OCI-LY7 (cell line): ENCODE measurements around the gene SLC9A9. TPM values are rescaled to one million over a fixed set of nuclear protein-coding genes. Genes with fewer than 3 reads are reported as not detected.
A peak's percentile ranks its signal among the peaks of the same experiment; 100 is the strongest.

Experiments used
- BruUV-seq: library from RNA; stranded (reverse); fragments of 400-500 nt; replicated peaks from 2 replicates; lab custom pipeline; 2021; lab: Mats Ljungman, UMichigan
- CTCF ChIA-PET: fragments of 300-600 bp; sonication (Branson Sonifier 250); formaldehyde crosslinking; loops from one replicate; lab custom pipeline; 2022; ENCODE audit warnings: antibody characterized with exemption; ENCODE audit not compliant: unreplicated experiment; lab: Charles Lee
- POLR2A ChIA-PET: fragments of 300-600 bp; sonication (Branson Sonifier 250); formaldehyde crosslinking; loops from one replicate; lab custom pipeline; 2022; ENCODE audit warnings: antibody characterized with exemption; lab: Charles Lee
- DNase-seq: peaks from one replicate; pipeline ENCODE4 v3.0.0-alpha.2; 2015; ENCODE audit warnings: low spot score
- H2AFZ ChIP-seq: fragments of 200-600 bp; sonication (generic), shearing (Covaris generic); 2 replicates; pipeline ENCODE4 v1.6.1; 2014; ENCODE audit warnings: mild to moderate bottlenecking, antibody characterized with exemption, low read length, moderate library complexity
- H3K27ac ChIP-seq: fragments of 200-600 bp; sonication (generic); 2 replicates; pipeline ENCODE4 v1.5.1; 2014; ENCODE audit warnings: mixed run types, low read depth, mild to moderate bottlenecking, moderate library complexity, low read length, inconsistent platforms; ENCODE audit not compliant: poor library complexity, severe bottlenecking
- H3K36me3 ChIP-seq: fragments of 200-600 bp; sonication (generic); 2 replicates; pipeline ENCODE4 v1.6.1; 2014; ENCODE audit warnings: mild to moderate bottlenecking, antibody characterized with exemption, low read length, moderate library complexity, mixed read lengths; ENCODE audit not compliant: insufficient read depth
- H3K4me1 ChIP-seq: fragments of 200-600 bp; sonication (generic); 2 replicates; pipeline ENCODE4 v1.5.1; 2014; ENCODE audit warnings: mild to moderate bottlenecking, low read length; ENCODE audit not compliant: insufficient read depth, poor library complexity, severe bottlenecking
- H3K4me2 ChIP-seq: fragments of 200-600 bp; sonication (generic); 2 replicates; pipeline ENCODE4 v1.6.1; 2014; ENCODE audit warnings: mild to moderate bottlenecking, low read length
- H3K4me3 ChIP-seq: fragments of 200-600 bp; sonication (generic); 2 replicates; pipeline ENCODE4 v1.5.1; 2014; ENCODE audit warnings: mild to moderate bottlenecking, low read depth, low read length; ENCODE audit not compliant: poor library complexity, severe bottlenecking
- H3K79me2 ChIP-seq: fragments of 200-600 bp; sonication (generic); 2 replicates; pipeline ENCODE4 v1.6.1; 2016; ENCODE audit warnings: low read depth, mild to moderate bottlenecking, low read length, moderate library complexity, mixed read lengths; ENCODE audit not compliant: insufficient read depth
- H3K9me2 ChIP-seq: fragments of 200-600 bp; sonication (generic); 2 replicates; pipeline ENCODE4 v1.6.1; 2016; ENCODE audit warnings: mild to moderate bottlenecking, low read length, mixed read lengths; ENCODE audit not compliant: insufficient read depth
- H3K9me3 ChIP-seq: fragments of 200-600 bp; sonication (generic); 2 replicates; pipeline ENCODE4 v1.6.1; 2014; ENCODE audit warnings: mild to moderate bottlenecking, mixed run types, low read length, mixed read lengths
- H4K20me1 ChIP-seq: fragments of 200-600 bp; sonication (generic); 2 replicates; pipeline ENCODE4 v1.6.1; 2014; ENCODE audit warnings: mild to moderate bottlenecking, antibody characterized with exemption, low read length, moderate library complexity, mixed read lengths; ENCODE audit not compliant: insufficient read depth
- EZH2phosphoT487 ChIP-seq: fragments of 200-600 bp; sonication (generic); IDR thresholded peaks from 2 replicates; pipeline ENCODE4 v1.6.1; 2018; ENCODE audit warnings: low read depth, borderline replicate concordance, mild to moderate bottlenecking, mixed run types, antibody characterized with exemption, low read length, moderate library complexity, mixed read lengths
- intact Hi-C: fragments of 100-400 bp; cut with micrococcal nuclease; formaldehyde crosslinking; loops from one replicate; pipeline ENCODE4 v1.10.0; 2022; ENCODE audit not compliant: unreplicated experiment
- total RNA-seq, 2 experiments: library from RNA; depleted of rRNA in 1 of 2; stranded (reverse); fragments of >200 nt in 1 of 2; shearing (Covaris generic) in 1 of 2; gene quantifications; 2 replicates each; pipeline ENCODE4 v1.2.3, GENCODE V29; 2014 to 2022
- TF ChIP-seq, protein P1 (sequence below): fragments of 200-600 bp; sonication (generic); conservative IDR thresholded peaks from 2 replicates; pipeline ENCODE4 v1.5.1; 2014; ENCODE audit warnings: mild to moderate bottlenecking, antibody characterized with exemption, low read length, moderate library complexity, mixed read lengths

SLC9A9 gene
- total RNA-seq, 2 experiments from 2014 or later = 9.3 to 14.8 TPM

DNA sequence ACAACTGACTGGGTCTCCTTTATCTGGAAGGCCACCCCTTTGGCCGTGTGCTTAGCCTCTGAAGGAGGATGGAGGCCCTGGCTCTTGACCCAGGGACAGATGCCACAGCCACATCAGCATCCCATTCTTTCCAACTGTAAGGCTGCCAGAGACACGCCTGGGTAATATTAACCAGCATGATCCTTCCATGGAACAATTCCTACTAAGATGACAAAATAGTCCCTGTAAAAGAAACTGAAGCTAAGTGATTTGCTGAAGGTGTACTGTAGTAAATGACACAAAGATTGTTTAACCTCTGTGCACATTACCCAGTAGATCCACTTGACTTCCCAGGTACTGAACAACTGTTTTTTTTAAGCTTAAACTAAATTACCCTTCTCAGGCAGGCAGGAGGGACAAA, 352.7 kb downstream of the SLC9A9 start:
- CTCF ChIA-PET = no interaction called here
- intact Hi-C loops = no loop called here
- no peaks in the 10 kb centered on the region for H4K20me1 ChIP-seq
- no peak overlapping the region for H3K4me2 ChIP-seq
- H2AFZ ChIP-seq = no peak overlapping the region
- no peaks in the 10 kb centered on the region for H3K9me3 ChIP-seq
- TF ChIP-seq, protein P1, sequence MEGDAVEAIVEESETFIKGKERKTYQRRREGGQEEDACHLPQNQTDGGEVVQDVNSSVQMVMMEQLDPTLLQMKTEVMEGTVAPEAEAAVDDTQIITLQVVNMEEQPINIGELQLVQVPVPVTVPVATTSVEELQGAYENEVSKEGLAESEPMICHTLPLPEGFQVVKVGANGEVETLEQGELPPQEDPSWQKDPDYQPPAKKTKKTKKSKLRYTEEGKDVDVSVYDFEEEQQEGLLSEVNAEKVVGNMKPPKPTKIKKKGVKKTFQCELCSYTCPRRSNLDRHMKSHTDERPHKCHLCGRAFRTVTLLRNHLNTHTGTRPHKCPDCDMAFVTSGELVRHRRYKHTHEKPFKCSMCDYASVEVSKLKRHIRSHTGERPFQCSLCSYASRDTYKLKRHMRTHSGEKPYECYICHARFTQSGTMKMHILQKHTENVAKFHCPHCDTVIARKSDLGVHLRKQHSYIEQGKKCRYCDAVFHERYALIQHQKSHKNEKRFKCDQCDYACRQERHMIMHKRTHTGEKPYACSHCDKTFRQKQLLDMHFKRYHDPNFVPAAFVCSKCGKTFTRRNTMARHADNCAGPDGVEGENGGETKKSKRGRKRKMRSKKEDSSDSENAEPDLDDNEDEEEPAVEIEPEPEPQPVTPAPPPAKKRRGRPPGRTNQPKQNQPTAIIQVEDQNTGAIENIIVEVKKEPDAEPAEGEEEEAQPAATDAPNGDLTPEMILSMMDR = no peak
- TF ChIP-seq EZH2phosphoT487 = no peak
- no peaks in the 10 kb centered on the region for H3K36me3 ChIP-seq
- DNase-seq = no peak
- POLR2A ChIA-PET = interaction anchor here (1.0 kb wide), 1 partner anchor 14 kb away, joined by 3 read pairs; no protein-coding TSS in a partner anchor
- BruUV-seq = no TSS peak
- no peak overlapping the region for H3K4me3 ChIP-seq
- H3K9me2 ChIP-seq = no peaks in the 10 kb centered on the region
- H3K4me1 ChIP-seq = no peaks in the 10 kb centered on the region
- H3K79me2 ChIP-seq = no peaks in the 10 kb centered on the region
- no peak overlapping the region for H3K27ac ChIP-seq

DNA sequence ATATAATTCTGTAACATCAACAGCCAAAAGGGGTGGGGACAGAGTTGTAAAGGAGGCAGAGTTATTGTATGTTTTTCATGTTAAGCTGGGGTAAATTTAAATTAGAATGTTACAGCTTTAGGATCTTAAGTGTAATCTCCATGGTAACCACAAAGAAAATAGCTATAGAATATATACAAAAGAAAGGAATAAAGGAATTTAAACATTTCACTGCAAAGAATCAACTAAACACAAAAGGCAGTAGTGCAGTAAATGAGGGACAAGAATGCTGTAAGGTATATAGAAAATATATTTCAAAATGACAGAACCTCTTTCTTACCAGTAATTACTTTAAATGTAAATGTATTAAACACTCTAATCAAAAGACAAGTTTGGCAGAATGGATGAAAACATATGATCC, 361.7 kb downstream of the SLC9A9 start:
- H3K4me3 ChIP-seq = no peak overlapping the region
- no TSS peak for BruUV-seq
- H3K9me2 ChIP-seq = no peaks in the 10 kb centered on the region
- H3K79me2 ChIP-seq = no peaks in the 10 kb centered on the region
- H2AFZ ChIP-seq = no peak overlapping the region
- POLR2A ChIA-PET = interaction anchor here (0.8 kb wide), 1 partner anchor 19 kb away, joined by 4 read pairs; no protein-coding TSS in a partner anchor
- H3K36me3 ChIP-seq = no peaks in the 10 kb centered on the region
- no peak for DNase-seq
- H3K4me1 ChIP-seq = no peaks in the 10 kb centered on the region
- no peaks in the 10 kb centered on the region for H4K20me1 ChIP-seq
- CTCF ChIA-PET = no interaction called here
- intact Hi-C loops = no loop called here
- TF ChIP-seq EZH2phosphoT487 = no peak
- TF ChIP-seq, protein P1 = no peak
- no peak overlapping the region for H3K4me2 ChIP-seq
- H3K9me3 ChIP-seq = no peaks in the 10 kb centered on the region
- no peak overlapping the region for H3K27ac ChIP-seq

DNA sequence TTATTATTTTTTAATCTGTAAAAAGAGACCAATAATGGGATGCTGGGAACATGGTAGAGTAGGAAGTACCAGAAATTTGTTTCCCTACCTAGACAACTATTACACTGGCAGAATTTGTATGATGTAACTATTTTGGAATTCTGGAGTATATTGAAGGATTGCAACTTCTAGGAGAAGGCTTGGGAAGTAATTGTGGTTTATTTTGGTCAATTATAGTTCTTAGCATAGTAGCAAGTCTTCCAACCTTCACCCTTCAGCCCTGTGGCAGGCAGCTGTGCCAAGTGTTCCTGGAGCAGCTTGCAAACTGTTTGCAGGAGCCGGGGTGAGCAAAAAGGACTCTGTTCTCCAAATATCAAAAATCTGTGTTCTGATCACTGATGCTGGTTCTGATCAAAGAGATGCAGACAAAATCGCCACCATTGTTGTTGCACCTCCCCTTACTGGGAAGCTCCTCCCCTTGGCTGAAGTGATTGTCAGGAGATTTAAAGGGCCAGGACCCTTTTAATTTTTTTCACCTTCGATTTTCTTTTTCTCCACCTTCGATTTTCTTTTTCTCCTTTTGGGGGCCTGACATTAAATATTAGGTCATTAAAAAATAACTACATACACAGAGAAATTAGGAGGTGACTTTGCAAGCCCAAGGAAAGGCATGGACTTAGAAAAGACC, 363.3 kb downstream of the SLC9A9 start:
- peak overlapping the region; percentile 34 for H3K4me2 ChIP-seq
- POLR2A ChIA-PET = no interaction called here
- no peaks in the 10 kb centered on the region for H3K36me3 ChIP-seq
- no peak overlapping the region for H3K27ac ChIP-seq
- BruUV-seq = no TSS peak
- no peak for TF ChIP-seq EZH2phosphoT487
- TF ChIP-seq, protein P1 = no peak
- H3K9me3 ChIP-seq = no peaks in the 10 kb centered on the region
- intact Hi-C loops = no loop called here
- no peak overlapping the region for H3K4me3 ChIP-seq
- peak overlapping the region; percentile 55; the same call in 1 of the 2 replicates for H2AFZ ChIP-seq
- H3K79me2 ChIP-seq = no peaks in the 10 kb centered on the region
- no peaks in the 10 kb centered on the region for H3K9me2 ChIP-seq
- no peaks in the 10 kb centered on the region for H4K20me1 ChIP-seq
- CTCF ChIA-PET = no interaction called here
- no peak for DNase-seq
- no peaks in the 10 kb centered on the region for H3K4me1 ChIP-seq
